BLaER1 treated with 17β-estradiol and CSF1 and Interleukin-3, amounts not matched to agents 10 nM and 100 nM (cell line): ENCODE measurements around the gene HPCAL4.
A peak's percentile ranks its signal among the peaks of the same experiment; 100 is the strongest.

Source experiments
- H3K27ac ChIP-seq, 11 experiments: shearing (Covaris generic); formaldehyde crosslinking; 2 replicates each; pipeline ENCODE4 v1.8.1; 2022
- H3K27me3 ChIP-seq, 11 experiments: shearing (Covaris generic); formaldehyde crosslinking; 2 replicates each; pipeline ENCODE4 v1.8.1; 2022
- H3K36me3 ChIP-seq, 11 experiments: shearing (Covaris generic); formaldehyde crosslinking; 2 replicates each; pipeline ENCODE4 v1.8.1; 2022
- H3K4me1 ChIP-seq, 10 experiments: shearing (Covaris generic); formaldehyde crosslinking; 2 replicates each; pipeline ENCODE4 v1.8.1; 2022
- H3K4me2 ChIP-seq, 11 experiments: shearing (Covaris generic); formaldehyde crosslinking; 2 replicates each; pipeline ENCODE4 v1.8.1; 2022
- H3K4me3 ChIP-seq, 10 experiments: shearing (Covaris generic); formaldehyde crosslinking; 2 replicates each; pipeline ENCODE4 v1.8.1; 2022
- H3K9ac ChIP-seq, 11 experiments: shearing (Covaris generic); formaldehyde crosslinking; 2 replicates each; pipeline ENCODE4 v1.8.1; 2022
- H3K9me3 ChIP-seq, 11 experiments: shearing (Covaris generic); formaldehyde crosslinking; replicated peaks in 1 of 11; 2 replicates each; pipeline ENCODE4 v1.8.1; 2022
- H4K20me1 ChIP-seq, 11 experiments: shearing (Covaris generic); formaldehyde crosslinking; 2 replicates each; pipeline ENCODE4 v1.8.1; 2022
- Cebpa-rat ChIP-seq, 11 experiments: shearing (Covaris generic); IDR thresholded peaks; 2 replicates each; pipeline ENCODE4 v1.8.1; 2022

Gene HPCAL4

GRCh38 chr1:39676948-39677548 lies 14.2 kb downstream of the HPCAL4 start:
- Histone ChIP-seq H3K4me2 (peak overlapping the region in 5 of 11 experiments; percentile 0 to 51 (median 35); a peak in 5 of 22 replicates), H3K9ac (no peak overlapping the region), H3K9me3 (no peaks in the 10 kb centered on the region), H3K4me1 (peaks cover 8 to 22% (median 16%) of the 10 kb centered on the region in 10 experiments), H3K4me3 (no peak overlapping the region), H3K27me3 (peaks cover 3 to 8% (median 6%) of the 10 kb centered on the region in 11 experiments; a peak in 19 of 22 replicates), H4K20me1 (peaks cover 0 to 5% (median 0%) of the 10 kb centered on the region in 11 experiments; a peak in 1 of 22 replicates), H3K36me3 (no peaks in the 10 kb centered on the region), H3K27ac (no peak overlapping the region)
- no peak for TF ChIP-seq Cebpa-rat (IDR thresholded peaks at IDR 0.05)

- Histone ChIP-seq H3K9ac (no peak overlapping the region), H3K27ac (no peak overlapping the region), H3K36me3 (no peaks in the 10 kb centered on the region), H3K27me3 (peaks cover 20 to 26% (median 23%) of the 10 kb centered on the region in 11 experiments), H4K20me1 (peaks cover 0 to 7% (median 0%) of the 10 kb centered on the region in 11 experiments; a peak in 2 of 22 replicates), H3K4me3 (no peak overlapping the region), H3K4me1 (peaks cover 15 to 35% (median 30%) of the 10 kb centered on the region in 10 experiments), H3K9me3 (no peaks in the 10 kb centered on the region), H3K4me2 (no peak overlapping the region)
- no peak for TF ChIP-seq Cebpa-rat (IDR thresholded peaks at IDR 0.05)
Observed at GRCh38 chr1:39675220-39675619, 16.0 kb downstream of the HPCAL4 start.

- Histone ChIP-seq H3K4me1 (peaks cover 15 to 35% (median 30%) of the 10 kb centered on the region in 10 experiments), H3K4me3 (no peak overlapping the region), H3K36me3 (no peaks in the 10 kb centered on the region), H3K27ac (no peak overlapping the region), H4K20me1 (peaks cover 0 to 7% (median 0%) of the 10 kb centered on the region in 11 experiments; a peak in 2 of 22 replicates), H3K9me3 (no peaks in the 10 kb centered on the region), H3K9ac (no peak overlapping the region), H3K27me3 (peaks cover 20 to 28% (median 23%) of the 10 kb centered on the region in 11 experiments), H3K4me2 (0 out of 22 replicates have a peak overlapping the region, but pooled peaks of 1 of the 11 experiments have one; percentile 49)
- no peak for TF ChIP-seq Cebpa-rat (IDR thresholded peaks at IDR 0.05)
Observed at GRCh38 chr1:39673215-39673614, 18.0 kb downstream of the HPCAL4 start.

GRCh38 chr1:39672551-39672947 lies 18.7 kb downstream of the HPCAL4 start:
- Histone ChIP-seq H3K9me3 (no peaks in the 10 kb centered on the region), H3K27ac (no peak overlapping the region), H4K20me1 (peaks cover 0 to 7% (median 0%) of the 10 kb centered on the region in 11 experiments; a peak in 2 of 22 replicates), H3K27me3 (peaks cover 20 to 28% (median 23%) of the 10 kb centered on the region in 11 experiments), H3K4me3 (peak overlapping the region; percentile 54 to 74 (median 64)), H3K4me2 (peak overlapping the region; percentile 95 to 100 (median 99)), H3K4me1 (peaks cover 15 to 35% (median 30%) of the 10 kb centered on the region in 10 experiments), H3K9ac (peak overlapping the region in 5 of 11 experiments; percentile 70 to 78 (median 73); a peak in 8 of 22 replicates), H3K36me3 (no peaks in the 10 kb centered on the region)
- TF ChIP-seq Cebpa-rat (IDR thresholded peaks at IDR 0.05) = no peak

GRCh38 chr1:39671793-39672550 lies 19.3 kb downstream of the HPCAL4 start, which contains the start of gene NT5C1A:
NT5C1A (minus strand) TSS chr1:39672107; CDS start chr1:39672038, 69 bp downstream.
- Histone ChIP-seq H3K4me3 (peak within 1 kb of the TSS; percentile 54 to 74 (median 64)), H3K27me3 (peaks cover 20 to 28% (median 23%) of the 10 kb centered on the region in 11 experiments), H3K9ac (peak within 1 kb of the TSS; percentile 49 to 78 (median 70)), H3K27ac (0 out of 22 replicates have a peak within 1 kb of the TSS, but pooled peaks of 1 of the 11 experiments have one; percentile 6), H3K4me2 (peak within 1 kb of the TSS; percentile 95 to 100 (median 99)), H3K9me3 (no peaks in the 10 kb centered on the region), H3K36me3 (no peaks in the 10 kb centered on the region), H4K20me1 (peaks cover 0 to 7% (median 0%) of the 10 kb centered on the region in 11 experiments; a peak in 2 of 22 replicates), H3K4me1 (peaks cover 12 to 33% (median 30%) of the 10 kb centered on the region in 10 experiments)
- no peak for TF ChIP-seq Cebpa-rat (IDR thresholded peaks at IDR 0.05)

GRCh38 chr1:39671433-39671792 lies 19.8 kb downstream of the HPCAL4 start:
- Histone ChIP-seq H3K9me3 (no peaks in the 10 kb centered on the region), H3K27me3 (peaks cover 20 to 28% (median 23%) of the 10 kb centered on the region in 11 experiments), H3K36me3 (no peaks in the 10 kb centered on the region), H3K4me2 (peak overlapping the region; percentile 95 to 100 (median 99)), H4K20me1 (peaks cover 0 to 7% (median 0%) of the 10 kb centered on the region in 11 experiments; a peak in 2 of 22 replicates), H3K4me3 (peak overlapping the region; percentile 54 to 74 (median 64)), H3K4me1 (peaks cover 7 to 32% (median 27%) of the 10 kb centered on the region in 10 experiments; a peak in 19 of 20 replicates), H3K9ac (peak overlapping the region; percentile 49 to 78 (median 70)), H3K27ac (no peak overlapping the region)
- no peak for TF ChIP-seq Cebpa-rat (IDR thresholded peaks at IDR 0.05)

- Histone ChIP-seq H3K4me1 (peaks cover 7 to 32% (median 27%) of the 10 kb centered on the region in 10 experiments; a peak in 19 of 20 replicates), H3K27ac (no peak overlapping the region), H3K36me3 (no peaks in the 10 kb centered on the region), H3K9ac (no peak overlapping the region), H3K9me3 (no peaks in the 10 kb centered on the region), H3K4me2 (peak overlapping the region in 8 of 11 experiments; percentile 95 to 100 (median 98); a peak in 14 of 22 replicates), H3K4me3 (peak overlapping the region in 1 of 10 experiments; percentile 63; a peak in 1 of 20 replicates), H4K20me1 (peaks cover 0 to 7% (median 0%) of the 10 kb centered on the region in 11 experiments; a peak in 2 of 22 replicates), H3K27me3 (peaks cover 20 to 28% (median 23%) of the 10 kb centered on the region in 11 experiments)
- no peak for TF ChIP-seq Cebpa-rat (IDR thresholded peaks at IDR 0.05)
Observed at GRCh38 chr1:39670689-39671088, 20.5 kb downstream of the HPCAL4 start.

- no peak for TF ChIP-seq Cebpa-rat (IDR thresholded peaks at IDR 0.05)
- Histone ChIP-seq H3K9ac (no peak overlapping the region), H3K27ac (no peak overlapping the region), H3K27me3 (peaks cover 20 to 28% (median 23%) of the 10 kb centered on the region in 11 experiments), H3K4me2 (no peak overlapping the region), H3K36me3 (no peaks in the 10 kb centered on the region), H4K20me1 (peaks cover 0 to 7% (median 0%) of the 10 kb centered on the region in 11 experiments; a peak in 2 of 22 replicates), H3K4me1 (peaks cover 7 to 24% (median 20%) of the 10 kb centered on the region in 10 experiments; a peak in 19 of 20 replicates), H3K9me3 (no peaks in the 10 kb centered on the region), H3K4me3 (no peak overlapping the region)
Observed at GRCh38 chr1:39668894-39669293, 22.3 kb downstream of the HPCAL4 start.
